GM21423 (cell line): ENCODE results near the gene FEV.

Experiments used
- ATAC-seq: cut with Tn5 transposase; IDR thresholded peaks from one replicate; pipeline ENCODE4 v1.9.1; 2021; ENCODE audit warnings: mild to moderate bottlenecking, moderate library complexity; ENCODE audit not compliant: unreplicated experiment

FEV gene

GRCh38 chr2:218979846-218980734 is 4.9 kb downstream of the FEV start:
- peak; percentile 91 for ATAC-seq

DNA sequence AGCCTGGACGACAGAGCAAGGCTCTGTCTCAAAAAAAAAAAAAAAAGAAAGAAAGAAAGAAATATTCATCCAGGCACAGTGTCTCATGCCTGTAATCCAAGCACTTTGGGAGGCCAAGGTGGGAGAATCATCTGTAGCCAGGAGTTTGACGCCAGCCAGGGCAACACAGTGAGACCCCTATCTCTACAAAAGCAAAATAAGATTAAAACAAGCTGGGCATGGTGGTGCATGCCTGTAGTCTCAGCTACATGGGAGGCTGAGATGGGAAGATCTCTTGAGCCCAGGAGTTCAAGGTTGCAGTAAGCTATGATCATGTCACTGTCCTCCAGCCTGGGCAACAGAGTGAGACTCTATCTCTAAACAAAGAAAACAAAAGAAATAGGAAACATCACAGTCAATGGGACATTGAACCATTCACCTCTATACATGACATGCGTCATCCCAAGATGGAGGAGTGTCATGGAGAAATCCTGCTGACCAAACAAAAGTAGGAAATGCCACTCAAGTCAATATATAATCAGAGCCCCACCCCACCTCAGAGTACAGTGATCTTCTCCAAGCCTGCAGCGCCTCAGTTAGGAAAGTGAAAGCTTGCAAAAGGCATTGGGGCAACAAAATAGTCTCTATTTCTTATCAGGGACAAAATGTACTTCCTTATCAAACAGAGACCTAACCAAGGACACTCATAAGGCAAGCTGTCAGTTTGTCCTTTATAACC is 9.8 kb downstream of the FEV start:
- ATAC-seq = no peak

DNA sequence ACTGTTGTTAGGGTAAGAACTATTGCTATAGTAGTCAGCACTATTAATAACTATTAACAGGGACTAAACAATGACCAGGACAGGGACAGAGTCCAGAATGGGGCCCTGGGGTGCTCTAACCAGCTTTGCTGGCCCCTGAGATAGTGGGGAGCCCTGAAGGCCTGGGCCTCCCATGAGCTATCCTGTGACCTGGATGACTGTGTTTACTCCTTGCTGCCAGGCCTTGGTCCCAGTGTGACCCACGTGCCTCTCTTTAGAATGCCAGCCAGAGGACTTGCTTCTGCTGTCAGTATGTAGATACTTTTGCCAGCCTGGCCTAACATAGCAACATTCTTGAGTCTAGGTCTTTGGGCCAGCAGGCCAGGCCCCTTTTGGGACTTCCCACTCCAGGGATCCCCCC is 14.1 kb downstream of the FEV start:
- no peak for ATAC-seq

DNA sequence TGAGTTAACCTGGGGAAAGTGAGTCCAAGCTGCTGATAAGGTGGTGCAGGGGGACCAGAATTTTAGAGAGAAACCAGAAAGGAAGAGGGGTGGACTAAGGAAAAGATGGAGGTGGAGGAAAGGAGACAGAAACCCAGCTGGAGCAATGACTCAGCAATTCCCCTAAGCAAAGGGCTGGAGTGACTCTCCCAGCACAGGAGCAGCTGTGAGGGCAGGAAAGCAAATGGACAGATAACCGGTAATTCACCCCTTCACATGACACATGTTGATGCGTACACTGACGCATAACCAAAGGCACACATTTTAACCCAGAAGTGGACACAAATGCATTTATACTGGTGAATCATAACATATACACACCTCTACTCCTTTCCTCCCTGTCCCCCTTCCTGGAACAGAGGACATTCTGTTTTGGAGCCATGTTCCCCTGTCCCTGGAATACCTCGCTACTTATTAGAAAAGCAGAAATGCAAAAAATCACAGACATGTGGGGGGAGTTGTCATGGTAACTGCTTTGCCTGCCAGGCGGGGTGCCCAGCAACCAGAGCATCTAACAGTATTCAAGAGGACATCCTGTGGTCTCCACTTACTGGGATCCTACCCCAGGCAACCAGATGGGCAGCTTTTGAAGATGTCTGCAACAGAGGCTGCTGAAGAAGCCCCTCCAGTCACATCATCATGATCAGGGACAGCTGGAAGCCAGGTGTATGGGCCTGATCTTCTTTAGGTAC is 20.8 kb downstream of the FEV start:
- no peak for ATAC-seq

- ATAC-seq = no peak
These were observed 21.4 kb downstream of the FEV start for GRCh38 chr2:218963601-218964000.

- ATAC-seq = no peak
These were observed 22.0 kb downstream of the FEV start for GRCh38 chr2:218962859-218963492.

GRCh38 chr2:218961651-218962570 is 23.1 kb downstream of the FEV start:
- no peak for ATAC-seq

DNA sequence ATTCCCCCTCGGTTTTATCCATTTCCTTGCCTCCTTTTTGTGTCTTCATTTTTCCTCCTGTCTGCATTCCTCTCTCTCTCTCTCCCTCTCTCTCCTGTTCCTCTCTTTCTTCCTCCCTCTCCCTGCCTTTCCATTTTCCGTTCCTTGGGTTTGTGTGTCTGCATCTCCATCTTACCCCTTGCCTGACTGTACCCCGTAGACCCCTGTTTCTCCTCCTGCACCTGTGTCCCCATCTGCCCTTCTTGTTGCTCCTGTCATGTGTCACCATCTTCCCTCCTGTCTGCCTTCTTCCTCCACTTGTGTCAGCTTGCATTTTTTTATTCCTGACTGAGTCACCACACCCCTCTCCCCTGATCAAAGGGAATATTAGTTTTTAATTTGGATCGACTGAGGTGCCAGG is 23.8 kb downstream of the FEV start:
- ATAC-seq = no peak

DNA sequence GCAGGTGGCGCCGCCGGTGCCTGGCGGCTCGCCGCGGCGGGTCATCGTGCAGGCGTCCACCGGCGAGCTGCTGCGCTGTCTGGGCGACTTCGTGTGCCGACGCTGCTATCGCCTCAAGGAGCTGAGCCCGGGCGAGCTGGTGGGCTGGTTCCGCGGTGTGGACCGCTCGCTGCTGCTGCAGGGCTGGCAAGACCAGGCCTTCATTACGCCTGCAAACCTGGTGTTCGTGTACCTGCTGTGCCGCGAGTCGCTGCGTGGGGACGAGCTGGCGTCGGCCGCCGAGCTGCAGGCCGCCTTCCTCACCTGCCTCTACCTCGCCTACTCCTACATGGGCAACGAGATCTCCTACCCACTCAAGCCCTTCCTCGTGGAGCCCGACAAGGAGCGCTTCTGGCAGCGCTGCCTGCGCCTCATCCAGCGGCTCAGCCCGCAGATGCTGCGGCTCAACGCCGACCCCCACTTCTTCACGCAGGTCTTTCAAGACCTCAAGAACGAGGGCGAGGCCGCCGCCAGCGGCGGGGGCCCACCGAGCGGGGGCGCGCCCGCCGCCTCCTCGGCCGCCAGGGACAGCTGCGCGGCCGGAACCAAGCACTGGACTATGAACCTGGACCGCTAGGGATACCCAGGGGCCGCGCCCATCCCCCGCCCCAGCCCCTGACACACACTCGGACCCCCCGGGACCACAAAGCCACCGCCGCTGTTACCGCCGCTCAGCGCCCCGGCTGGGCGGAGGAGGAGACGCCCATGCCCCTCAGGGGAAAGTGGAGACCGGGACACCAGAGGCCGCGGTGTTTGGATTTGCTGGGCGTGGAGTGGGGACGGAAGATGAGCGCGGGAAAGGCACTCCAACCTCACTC is 24.4 kb downstream of the FEV start:
- no peak for ATAC-seq

- ATAC-seq = peak; percentile 16
These were observed 25.1 kb downstream of the FEV start for GRCh38 chr2:218959761-218960308.

GRCh38 chr2:218959141-218959731 is 25.7 kb downstream of the FEV start, which contains the start of gene CDK5R2:
Gene CDK5R2, plus strand, starts transcription at chr2:218959666. Its CDS starts 155 bp downstream, at chr2:218959821.
- ATAC-seq = peak; percentile 97

GRCh38 chr2:218958276-218958675 is 26.7 kb downstream of the FEV start:
- no peak for ATAC-seq

DNA sequence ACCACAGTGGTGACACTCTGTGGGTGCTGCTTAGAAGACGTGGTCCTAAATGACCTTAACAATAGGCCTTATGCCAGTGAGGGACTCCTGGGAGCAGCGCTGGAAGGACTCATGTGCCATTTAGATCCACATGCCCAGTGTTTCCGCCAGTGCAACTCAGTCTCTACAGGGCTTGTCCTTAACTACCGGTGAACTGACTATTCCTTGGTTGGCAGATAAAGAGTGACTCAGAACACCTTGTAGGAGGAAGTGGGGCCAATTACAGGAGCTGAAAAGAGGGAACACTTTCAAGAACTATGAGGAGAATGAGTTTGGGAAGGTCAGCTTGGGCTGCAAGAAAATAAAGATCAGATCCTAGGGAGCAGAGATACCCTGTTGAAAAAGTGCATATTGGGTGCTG is 27.3 kb downstream of the FEV start:
- ATAC-seq = no peak

DNA sequence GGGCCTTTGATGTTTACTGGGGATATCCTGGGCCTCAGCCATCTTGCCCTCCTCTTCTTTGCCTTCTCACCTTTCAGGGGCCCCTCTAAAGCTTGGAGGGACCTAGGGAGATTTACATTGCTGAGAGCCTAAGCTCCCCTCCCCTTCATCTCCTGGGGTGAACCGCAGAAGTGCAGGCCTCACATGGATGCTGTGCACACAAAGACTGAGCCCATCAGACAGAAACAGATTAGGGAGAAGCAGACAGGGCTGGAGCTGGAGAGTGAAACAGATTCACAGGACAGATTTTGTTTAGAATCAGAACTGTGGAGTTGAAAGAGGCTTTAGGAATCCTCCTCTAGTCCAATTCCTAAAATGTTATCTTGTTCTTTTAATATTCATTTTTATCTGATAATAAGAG is 28.9 kb downstream of the FEV start:
- ATAC-seq = no peak

GRCh38 chr2:218954541-218955300 is 30.3 kb downstream of the FEV start:
- no peak for ATAC-seq

- no peak for ATAC-seq
These were observed 31.5 kb downstream of the FEV start for GRCh38 chr2:218953366-218953954.

DNA sequence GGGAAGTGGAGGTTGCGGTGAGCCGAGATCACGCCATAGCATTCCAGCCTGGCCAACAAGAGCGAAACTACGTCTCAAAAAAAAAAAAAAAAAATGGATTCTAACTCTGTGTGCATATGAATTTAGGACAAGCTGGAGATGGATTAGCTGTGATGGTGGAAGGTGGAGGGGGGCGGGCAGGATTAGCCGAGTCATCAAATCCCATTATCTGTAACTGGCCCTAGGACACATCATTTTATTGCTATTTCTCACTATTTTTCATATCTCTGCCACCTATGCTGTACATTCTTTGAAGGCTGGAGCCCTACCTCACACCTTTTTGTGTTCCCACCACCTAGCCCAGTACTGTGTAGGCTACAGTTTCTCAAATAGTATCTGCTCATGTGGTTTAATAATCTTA is 32.8 kb downstream of the FEV start:
- ATAC-seq = no peak
